CD4-positive, alpha-beta T cell (primary cell): ENCODE data around the gene UBE2F. TPM values are rescaled to one million over a fixed set of nuclear protein-coding genes. Genes with fewer than 3 reads are reported as not detected.

Source experiments
- ATAC-seq: fragments of 200-7000 bp; cut with Tn5 transposase; one replicate; pipeline ENCODE4 v1.10.0; 2022; ENCODE audit warnings: mild to moderate bottlenecking; ENCODE audit not compliant: poor library complexity
- CTCF ChIA-PET: fragments of 350-600 bp; sonication (Branson Sonifier 250); formaldehyde crosslinking; loops from one replicate; lab custom pipeline; 2021; ENCODE audit warnings: antibody characterized with exemption, inconsistent platforms; lab: Charles Lee
- POLR2A ChIA-PET: fragments of 350-600 bp; sonication (Branson Sonifier 250); formaldehyde crosslinking; loops from one replicate; lab custom pipeline; 2021; ENCODE audit warnings: antibody characterized with exemption, inconsistent platforms; lab: Charles Lee
- DNase-seq, 14 experiments: peaks; one replicate each; pipeline ENCODE4 v3.0.0-alpha.2; 2013 to 2020; ENCODE audit warnings: mixed read lengths in 2 of 14
- H3K27ac ChIP-seq, 2 donors: one replicate each; pipeline versions ENCODE4 v1.5.1 to v1.7.0; 2013; ENCODE audit warnings: low read length in 2 of 2, low read depth in 1 of 2, mild to moderate bottlenecking in 1 of 2
- H3K27me3 ChIP-seq, 2 experiments: 1 replicate in 1 of 2; 2 replicates in 1 of 2; pipeline versions ENCODE4 v1.6.1 to v1.7.0; 2013; ENCODE audit warnings: low read length in 2 of 2, control low read depth in 1 of 2, mild to moderate bottlenecking in 1 of 2, moderate library complexity in 1 of 2; ENCODE audit not compliant: insufficient read depth in 2 of 2, control insufficient read depth in 1 of 2
- H3K36me3 ChIP-seq: one replicate; pipeline ENCODE4 v1.6.1; 2013; ENCODE audit warnings: low read length, control low read depth; ENCODE audit not compliant: insufficient read depth
- H3K4me1 ChIP-seq: one replicate; pipeline ENCODE4 v1.6.1; 2013; ENCODE audit warnings: low read length, control low read depth; ENCODE audit not compliant: insufficient read depth
- H3K4me3 ChIP-seq: one replicate; pipeline ENCODE4 v1.5.1; 2013; ENCODE audit warnings: mild to moderate bottlenecking, low read length, moderate library complexity
- H3K9me3 ChIP-seq, 2 experiments: 1 replicate in 1 of 2; 2 replicates in 1 of 2; pipeline versions ENCODE4 v1.6.1 to v1.7.0; 2013; ENCODE audit warnings: low read length in 2 of 2, mild to moderate bottlenecking in 2 of 2, control low read depth in 1 of 2, moderate library complexity in 1 of 2; ENCODE audit not compliant: control insufficient read depth in 1 of 2, insufficient read depth in 1 of 2
- H3K27ac Mint-ChIP-seq: one replicate; pipeline ENCODE4 v1.8.0; 2020; ENCODE audit warnings: mixed read lengths
- H3K27me3 Mint-ChIP-seq: one replicate; pipeline ENCODE4 v1.8.0; 2021; ENCODE audit warnings: mixed read lengths
- H3K36me3 Mint-ChIP-seq: one replicate; pipeline ENCODE4 v1.8.0; 2021; ENCODE audit warnings: low read depth, mixed read lengths
- H3K4me1 Mint-ChIP-seq: one replicate; pipeline ENCODE4 v1.8.0; 2021; ENCODE audit warnings: low read depth, mixed read lengths
- H3K4me3 Mint-ChIP-seq: one replicate; pipeline ENCODE4 v1.8.0; 2020; ENCODE audit warnings: mild to moderate bottlenecking, mixed read lengths
- H3K9me3 Mint-ChIP-seq: one replicate; pipeline ENCODE4 v1.8.0; 2020; ENCODE audit warnings: mixed read lengths
- intact Hi-C, 2 experiments: fragments of 100-400 bp; cut with DNase I in 1 of 2; cut with micrococcal nuclease in 1 of 2; formaldehyde crosslinking; loops; one replicate each; pipeline versions ENCODE4 v1.15.1 to v1.9.0; 2023 to 2025; cut with DNase I, micrococcal nuclease
- total RNA-seq, 174 experiments: library from RNA in 2 of 174; stranded (reverse) in 2 of 174; gene quantifications; one replicate each; pipeline ENCODE4 v1.2.3 and lab custom pipeline; 2021 to 2026
- TF ChIP-seq, protein P1 (sequence below): fragments of 200-600 bp; IDR thresholded peaks from one replicate; pipeline ENCODE4 v1.8.0; 2022; ENCODE audit warnings: antibody characterized with exemption, mild to moderate bottlenecking

The UBE2F gene
- total RNA-seq, 2 experiments from 2014 or later = 23.2 to 27.4 TPM

DNA sequence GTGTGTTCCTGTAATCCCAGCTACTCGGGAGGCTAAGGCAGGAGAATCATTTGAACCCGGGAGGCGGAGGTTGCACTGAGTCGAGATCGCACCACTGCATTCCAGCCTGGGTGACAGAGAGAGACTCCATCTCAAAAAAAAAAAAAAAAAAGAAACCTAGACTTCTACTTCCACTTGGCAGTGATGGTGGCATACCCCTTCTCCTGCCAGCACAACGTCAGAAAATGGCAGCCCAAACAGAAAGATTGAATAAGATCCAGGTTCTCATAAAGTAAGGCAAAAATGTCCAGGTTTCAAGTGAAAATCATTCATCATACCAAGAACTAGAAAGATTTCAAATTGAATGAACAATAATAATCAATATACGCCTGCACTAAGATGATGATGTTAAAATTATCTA lies 117.9 kb downstream of the UBE2F start:
- Histone ChIP-seq H3K4me1 (no peaks in the 10 kb centered on the region), H3K27me3 (no peaks in the 10 kb centered on the region), H3K4me3 (no peak overlapping the region), H3K27ac (no peak overlapping the region), H3K36me3 (peaks cover 31% of the 10 kb centered on the region), H3K9me3 (no peaks in the 10 kb centered on the region)
- H3K9me3 Mint-ChIP-seq = no peaks in the 10 kb centered on the region
- no peak overlapping the region for H3K4me3 Mint-ChIP-seq
- peaks cover 49% of the 10 kb centered on the region for H3K36me3 Mint-ChIP-seq
- no peak overlapping the region for H3K27ac Mint-ChIP-seq
- CTCF ChIA-PET = interaction anchor here (0.7 kb wide), 1 partner anchor 98 kb away, joined by 3 read pairs; no protein-coding TSS in a partner anchor
- no peaks in the 10 kb centered on the region for H3K27me3 Mint-ChIP-seq
- POLR2A ChIA-PET = no interaction called here
- no peak for ATAC-seq
- H3K4me1 Mint-ChIP-seq = no peaks in the 10 kb centered on the region
- intact Hi-C loops = no loop called here
- TF ChIP-seq, protein P1, sequence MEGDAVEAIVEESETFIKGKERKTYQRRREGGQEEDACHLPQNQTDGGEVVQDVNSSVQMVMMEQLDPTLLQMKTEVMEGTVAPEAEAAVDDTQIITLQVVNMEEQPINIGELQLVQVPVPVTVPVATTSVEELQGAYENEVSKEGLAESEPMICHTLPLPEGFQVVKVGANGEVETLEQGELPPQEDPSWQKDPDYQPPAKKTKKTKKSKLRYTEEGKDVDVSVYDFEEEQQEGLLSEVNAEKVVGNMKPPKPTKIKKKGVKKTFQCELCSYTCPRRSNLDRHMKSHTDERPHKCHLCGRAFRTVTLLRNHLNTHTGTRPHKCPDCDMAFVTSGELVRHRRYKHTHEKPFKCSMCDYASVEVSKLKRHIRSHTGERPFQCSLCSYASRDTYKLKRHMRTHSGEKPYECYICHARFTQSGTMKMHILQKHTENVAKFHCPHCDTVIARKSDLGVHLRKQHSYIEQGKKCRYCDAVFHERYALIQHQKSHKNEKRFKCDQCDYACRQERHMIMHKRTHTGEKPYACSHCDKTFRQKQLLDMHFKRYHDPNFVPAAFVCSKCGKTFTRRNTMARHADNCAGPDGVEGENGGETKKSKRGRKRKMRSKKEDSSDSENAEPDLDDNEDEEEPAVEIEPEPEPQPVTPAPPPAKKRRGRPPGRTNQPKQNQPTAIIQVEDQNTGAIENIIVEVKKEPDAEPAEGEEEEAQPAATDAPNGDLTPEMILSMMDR = no peak
- no peak for DNase-seq

DNA sequence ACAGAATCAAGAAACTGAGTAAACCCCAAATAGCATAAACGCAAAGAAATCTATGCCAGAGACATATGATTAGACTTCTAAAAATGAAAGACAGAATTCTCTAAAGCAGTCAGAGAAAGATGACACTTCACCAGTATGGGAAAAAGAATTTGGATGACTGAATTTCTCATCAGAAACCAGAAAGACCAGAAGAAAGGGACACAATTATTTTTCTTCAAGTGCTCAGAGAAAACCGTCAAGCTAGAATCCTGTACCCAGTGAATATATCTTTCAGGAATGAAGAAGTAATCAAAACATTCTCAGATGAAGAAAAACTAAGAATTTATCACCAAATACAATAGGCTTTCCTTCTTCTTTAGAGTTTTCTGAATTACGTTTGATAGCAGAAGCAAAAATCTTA lies 119.1 kb downstream of the UBE2F start:
- H3K36me3 ChIP-seq = peaks cover 31% of the 10 kb centered on the region
- H3K9me3 ChIP-seq = no peaks in the 10 kb centered on the region
- Mint-ChIP-seq H3K9me3 (no peaks in the 10 kb centered on the region), H3K27ac (no peak overlapping the region), H3K27me3 (no peaks in the 10 kb centered on the region), H3K4me3 (no peak overlapping the region), H3K4me1 (no peaks in the 10 kb centered on the region), H3K36me3 (peaks cover 39% of the 10 kb centered on the region)
- H3K4me3 ChIP-seq = no peak overlapping the region
- CTCF ChIA-PET = no interaction called here
- ATAC-seq (no peak), DNase-seq (no peak)
- no peaks in the 10 kb centered on the region for H3K27me3 ChIP-seq
- TF ChIP-seq, protein P1 = no peak
- H3K27ac ChIP-seq = no peak overlapping the region
- no peaks in the 10 kb centered on the region for H3K4me1 ChIP-seq
- intact Hi-C loops = no loop called here
- POLR2A ChIA-PET = no interaction called here

DNA sequence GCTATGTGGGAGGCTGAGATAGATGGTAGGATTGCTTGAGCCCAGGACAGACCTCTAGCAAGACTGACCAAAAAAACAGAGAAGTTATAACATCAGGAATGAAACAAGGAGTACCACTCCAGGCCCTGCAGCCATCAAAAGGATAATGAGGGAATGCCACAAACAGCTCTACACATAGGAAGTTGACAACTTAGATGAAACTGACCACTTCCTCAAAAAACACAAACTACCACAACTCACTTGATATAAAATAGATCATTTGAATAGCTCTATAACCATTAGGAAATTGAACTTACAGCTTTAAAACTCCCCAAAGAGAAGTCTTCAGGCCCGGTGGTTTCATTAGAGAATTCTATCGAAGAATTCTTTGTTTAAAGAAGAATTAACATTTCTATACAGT lies 120.4 kb downstream of the UBE2F start:
- no peaks in the 10 kb centered on the region for H3K9me3 Mint-ChIP-seq
- ATAC-seq (no peak), DNase-seq (no peak)
- H3K4me3 Mint-ChIP-seq = no peak overlapping the region
- H3K4me1 Mint-ChIP-seq = no peaks in the 10 kb centered on the region
- Histone ChIP-seq H3K9me3 (no peaks in the 10 kb centered on the region), H3K27ac (no peak overlapping the region), H3K4me3 (no peak overlapping the region), H3K36me3 (peaks cover 20% of the 10 kb centered on the region), H3K4me1 (no peaks in the 10 kb centered on the region), H3K27me3 (no peaks in the 10 kb centered on the region)
- intact Hi-C loops = no loop called here
- H3K27ac Mint-ChIP-seq = no peak overlapping the region
- POLR2A ChIA-PET = no interaction called here
- TF ChIP-seq, protein P1 = no peak
- H3K27me3 Mint-ChIP-seq = no peaks in the 10 kb centered on the region
- peaks cover 26% of the 10 kb centered on the region for H3K36me3 Mint-ChIP-seq
- CTCF ChIA-PET = interaction anchor here (0.7 to 1.6 kb wide), 2 partner anchors 17 to 19 kb away, joined by 3 to 4 read pairs; no protein-coding TSS in a partner anchor
